ENCODE results near the gene GCN1. TPM values are rescaled to one million over a fixed set of nuclear protein-coding genes. Genes with fewer than 3 reads are reported as not detected.

The GCN1 gene
- total and polyA plus RNA-seq, 2 of the 8 experiments (the other 6 are each of a cell fraction or from before 2014, with no cell fraction given), result 61.4 to 133 TPM

- 91% methylated on average over 2 of the region's 2 CpGs; no CpG with 5 or more reads in 1 of the 2 experiments for WGBS, 2 experiments (ENCODE audit: extremely low coverage in 1 of 2, insufficient coverage in 1 of 2, insufficient read length in 1 of 2, insufficient replicate concordance in 2 of 2, low coverage in 1 of 2, low lambda C conversion rate in 2 of 2, missing lambda C conversion rate in 1 of 2)
- H3K18ac ChIP-seq (ENCODE audit: extremely low read depth, low read length), result no peak overlapping the region
- no peak overlapping the region for H2AFZ ChIP-seq (ENCODE audit: low read length)
- POLR2A ChIA-PET (ENCODE audit: partially characterized antibody), result interaction anchor here (1.6 to 88.3 kb wide), 3 partner anchors 11 to 123 kb away, joined by 4 to 4270 read pairs (median 4270); partner anchors contain the start of genes GCN1, PXN, RAB35 and RNU4-1
- H3K4me3 ChIP-seq (ENCODE audit: extremely low read depth in 1 of 4, insufficient read depth in 2 of 4, low read depth in 3 of 4, low read length in 4 of 4), result no peak overlapping the region
- H3K9me3 ChIP-seq (ENCODE audit: insufficient read depth in 2 of 2, low read depth in 1 of 2, low read length in 1 of 2), result no peaks in the 10 kb centered on the region
- H3K56ac ChIP-seq (replicated peaks; ENCODE audit: insufficient read length, low read depth, low read length), result no peak overlapping the region
- no peak overlapping the region for H2BK15ac ChIP-seq (ENCODE audit: low read length)
- peaks cover 13 to 35% of the 10 kb centered on the region in 2 experiments for H4K20me1 ChIP-seq (replicated peaks in 1 of 2; ENCODE audit: control insufficient read depth in 1 of 2, insufficient read depth in 2 of 2, low read length in 2 of 2)
- H2AK5ac ChIP-seq (ENCODE audit: low read depth, low read length), result no peak overlapping the region
- H3K23ac ChIP-seq (ENCODE audit: insufficient read length), result no peak overlapping the region
- DNase-seq (ENCODE audit: low read depth in 1 of 2, low spot score in 2 of 2) (no peak), FAIRE-seq (no peak)
- no peak overlapping the region for H2BK5ac ChIP-seq (ENCODE audit: low read depth, low read length)
- H3K4me2 ChIP-seq (ENCODE audit: insufficient read depth in 1 of 2, low read depth in 2 of 2, low read length in 2 of 2), result no peak overlapping the region
- no peaks in the 10 kb centered on the region for H3K36me3 ChIP-seq (ENCODE audit: control insufficient read depth in 2 of 4, insufficient read depth in 4 of 4, low read length in 3 of 4)
- H3K9ac ChIP-seq (replicated peaks in 1 of 4; ENCODE audit: extremely low read depth in 1 of 4, low read depth in 3 of 4, low read length in 3 of 4), result no peak overlapping the region
- H3K4me1 ChIP-seq (replicated peaks in 1 of 4; ENCODE audit: control insufficient read depth in 3 of 4, insufficient read depth in 4 of 4, low read length in 3 of 4), result peaks cover 9 to 24% (median 11%) of the 10 kb centered on the region in 4 experiments; a peak in 6 of 7 replicates
- H3K79me2 ChIP-seq (ENCODE audit: control insufficient read depth in 1 of 2, insufficient read depth in 2 of 2, low read length in 2 of 2), result peaks cover 6 to 80% of the 10 kb centered on the region in 2 experiments; a peak in 3 of 4 replicates
- CTCF ChIA-PET (ENCODE audit: partially characterized antibody), result interaction anchor here (0.5 to 34.8 kb wide), 6 partner anchors 15 to 127 kb away, joined by 3 to 930 read pairs (median 4); partner anchors contain the start of genes PXN and SIRT4
- H4K8ac ChIP-seq (ENCODE audit: extremely low read depth, insufficient read depth, low read length), result no peak overlapping the region
- no peaks in the 10 kb centered on the region for H3K23me2 ChIP-seq (ENCODE audit: low read depth, low read length)
- no peak overlapping the region for H3K14ac ChIP-seq (ENCODE audit: insufficient read length)
- no peak overlapping the region for H2BK12ac ChIP-seq (ENCODE audit: low read depth, low read length)
- H3K4ac ChIP-seq (replicated peaks; ENCODE audit: insufficient read length, low read depth, low read length), result no peak overlapping the region
- H3K79me1 ChIP-seq (ENCODE audit: low read depth, low read length), result peaks cover 24% of the 10 kb centered on the region
- H2BK120ac ChIP-seq (replicated peaks; ENCODE audit: low read depth, low read length), result no peak overlapping the region
- H4K91ac ChIP-seq (replicated peaks; ENCODE audit: insufficient read length, low read length), result no peak overlapping the region
- H3K27ac ChIP-seq (ENCODE audit: low read depth, low read length), result no peak overlapping the region
- no peak overlapping the region for H2BK20ac ChIP-seq (ENCODE audit: low read length)
- no peaks in the 10 kb centered on the region for H3K27me3 ChIP-seq (replicated peaks in 1 of 4; ENCODE audit: control insufficient read depth in 3 of 4, extremely low read depth in 1 of 4, insufficient read depth in 3 of 4, low read length in 3 of 4)
- no peak overlapping the region for H4K5ac ChIP-seq (ENCODE audit: insufficient read length, low read depth, low read length)
- TF ChIP-seq KDM4A (IDR thresholded peaks at IDR 0.05; ENCODE audit: low read depth, low read length, severe bottlenecking) (no peak), EP300 (IDR thresholded peaks at IDR 0.05; ENCODE audit: borderline replicate concordance in 1 of 2, low read depth in 2 of 2, low read length in 2 of 2) (no peak), CHD2 (IDR thresholded peaks at IDR 0.05; ENCODE audit: low read length) (no peak), PHF8 (conservative IDR thresholded peaks at IDR 0.05; ENCODE audit: low read depth, low read length) (no peak), E2F6 (IDR thresholded peaks at IDR 0.05) (no peak), TBP (IDR thresholded peaks at IDR 0.05; ENCODE audit: low read depth, low read length) (no peak), SP2 (IDR thresholded peaks at IDR 0.05; ENCODE audit: low read length) (no peak), BRCA1 (IDR thresholded peaks at IDR 0.05; ENCODE audit: low read depth, low read length) (no peak), CBX5 (IDR thresholded peaks at IDR 0.05; ENCODE audit: low read depth, low read length) (no peak), RAD21 (IDR thresholded peaks at IDR 0.05 in 1 of 2, conservative IDR thresholded peaks at IDR 0.05 in 1 of 2; ENCODE audit: low read depth in 2 of 2, low read length in 2 of 2) (no peak), RFX5 (IDR thresholded peaks at IDR 0.05; ENCODE audit: borderline replicate concordance, low read depth, low read length) (no peak), POLR2AphosphoS5 (IDR thresholded peaks at IDR 0.05; ENCODE audit: low read depth, low read length) (no peak)
These were observed 45.4 kb upstream of the GCN1 start for GRCh38 chr12:120239776-120240494.

All from H1 (cell line).